HUES64 (cell line): ENCODE measurements around the gene IGF1R.

ENCODE experiments used
- H3K27ac ChIP-seq: 2 replicates; pipeline ENCODE4 v1.7.0; 2013; ENCODE audit warnings: low read depth, low read length, inconsistent platforms
- H3K27me3 ChIP-seq: 2 replicates; pipeline ENCODE4 v1.6.1; 2013; ENCODE audit warnings: mild to moderate bottlenecking, low read length; ENCODE audit not compliant: insufficient read depth
- H3K36me3 ChIP-seq: 2 replicates; pipeline ENCODE4 v1.6.1; 2013; ENCODE audit warnings: mild to moderate bottlenecking, low read length; ENCODE audit not compliant: insufficient read depth
- H3K4me1 ChIP-seq: 2 replicates; pipeline ENCODE4 v1.6.1; 2013; ENCODE audit warnings: mild to moderate bottlenecking, low read length, moderate library complexity; ENCODE audit not compliant: insufficient read depth
- H3K4me3 ChIP-seq: 2 replicates; pipeline ENCODE4 v1.5.1; 2013; ENCODE audit warnings: mild to moderate bottlenecking, low read length, moderate library complexity
- H3K9ac ChIP-seq: 2 replicates; pipeline ENCODE4 v1.6.1; 2013; ENCODE audit warnings: mild to moderate bottlenecking, low read depth, low read length
- H3K9me3 ChIP-seq: 2 replicates; pipeline ENCODE4 v1.6.1; 2013; ENCODE audit warnings: low read depth, low read length; ENCODE audit not compliant: insufficient read depth
- WGBS: fragments of 150-250, 120-280 bp; methylation state at CpG from one replicate; pipeline ENCODE4 v1.1.7; 2013; ENCODE audit warnings: missing lambda C conversion rate; 5-methylcytosine and 5-hydroxymethylcytosine counted together

Gene IGF1R

DNA sequence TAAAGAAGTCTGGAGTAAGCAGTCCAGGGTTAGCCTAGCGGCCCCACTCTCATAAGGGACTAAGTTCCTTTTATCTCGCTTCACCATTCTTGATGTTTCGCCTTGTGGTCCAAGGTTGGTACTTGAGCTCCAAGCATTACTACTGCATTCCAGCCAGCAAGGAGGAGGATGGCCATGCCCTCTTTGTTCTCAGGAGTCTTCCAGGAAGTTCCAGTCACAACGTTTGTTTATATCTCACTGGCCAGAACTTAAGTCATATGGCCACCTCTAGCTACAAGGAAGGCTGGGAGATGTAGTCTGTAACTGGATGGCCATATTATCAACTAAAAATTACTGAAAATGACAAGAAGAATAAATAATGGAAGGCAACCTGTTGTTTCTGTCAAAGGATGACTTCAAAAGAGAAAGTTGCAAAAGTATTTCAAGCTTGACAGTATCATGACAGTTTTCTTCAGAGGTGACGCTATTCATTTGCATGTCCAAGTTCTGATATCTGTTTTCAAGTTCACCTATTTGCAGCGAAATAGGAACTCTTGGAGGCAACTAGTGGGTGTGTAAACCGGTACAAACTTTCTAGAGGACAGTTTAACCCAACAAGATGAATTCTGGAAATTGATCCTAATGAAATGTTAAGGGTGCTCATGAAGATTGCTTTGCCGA lies 240.6 kb downstream of the IGF1R start:
- Histone ChIP-seq H3K36me3 (peaks cover 14% of the 10 kb centered on the region), H3K27me3 (no peaks in the 10 kb centered on the region), H3K4me3 (no peak overlapping the region), H3K9ac (no peak overlapping the region), H3K9me3 (no peaks in the 10 kb centered on the region), H3K27ac (no peak overlapping the region), H3K4me1 (peaks cover 38% of the 10 kb centered on the region)
- WGBS, result 88% methylated on average over 8 of the region's 8 CpGs

DNA sequence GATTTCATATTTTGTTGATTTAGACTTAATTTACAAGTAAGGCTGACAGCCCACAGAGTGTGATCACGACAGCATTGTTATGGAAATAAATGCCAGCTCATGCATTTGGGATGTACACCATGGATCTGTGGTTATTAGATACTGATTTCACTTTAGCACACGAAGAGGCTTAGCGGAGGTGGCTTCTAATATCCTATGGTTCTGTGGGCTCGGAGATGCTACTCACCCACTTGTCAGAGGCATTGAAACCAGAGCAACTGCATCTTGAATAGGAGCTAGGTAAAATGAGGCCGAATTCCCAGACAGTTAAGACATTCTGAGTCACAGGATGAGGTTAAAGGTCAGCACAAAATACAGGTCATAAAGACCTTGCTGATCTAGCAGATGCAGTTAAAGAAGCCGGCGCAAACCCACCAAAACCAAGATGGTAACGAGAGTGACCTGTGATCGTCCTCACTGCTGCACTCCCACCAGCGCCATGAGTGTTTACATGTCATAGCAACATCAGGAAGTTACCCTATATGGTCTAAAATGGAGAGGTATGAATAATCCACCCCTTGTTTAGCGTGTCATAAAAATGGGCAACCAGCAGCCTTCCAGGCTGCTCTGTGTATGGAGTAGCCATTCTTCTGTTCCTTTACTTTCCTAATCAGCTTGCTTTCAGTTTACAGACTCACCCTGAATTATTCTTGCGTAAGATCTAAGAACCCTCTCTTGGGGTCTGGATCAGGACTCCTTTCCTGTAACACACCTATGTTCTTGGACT lies 241.8 kb downstream of the IGF1R start:
- peaks cover 18% of the 10 kb centered on the region for H3K36me3 ChIP-seq

DNA sequence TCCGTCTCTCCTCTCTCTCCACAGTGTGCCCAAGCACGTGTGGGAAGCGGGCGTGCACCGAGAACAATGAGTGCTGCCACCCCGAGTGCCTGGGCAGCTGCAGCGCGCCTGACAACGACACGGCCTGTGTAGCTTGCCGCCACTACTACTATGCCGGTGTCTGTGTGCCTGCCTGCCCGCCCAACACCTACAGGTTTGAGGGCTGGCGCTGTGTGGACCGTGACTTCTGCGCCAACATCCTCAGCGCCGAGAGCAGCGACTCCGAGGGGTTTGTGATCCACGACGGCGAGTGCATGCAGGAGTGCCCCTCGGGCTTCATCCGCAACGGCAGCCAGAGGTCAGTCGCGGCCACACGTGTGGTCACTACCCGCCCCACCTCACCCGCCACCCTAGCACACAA lies 243.0 kb downstream of the IGF1R start:
- no peak overlapping the region for H3K4me3 ChIP-seq
- H3K9me3 ChIP-seq, result no peaks in the 10 kb centered on the region
- no peaks in the 10 kb centered on the region for H3K27me3 ChIP-seq
- H3K4me1 ChIP-seq, result peaks cover 37% of the 10 kb centered on the region
- H3K27ac ChIP-seq, result no peak overlapping the region
- whole genome bisulfite sequencing, result 95% methylated on average over 31 of the region's 31 CpGs
- H3K9ac ChIP-seq, result no peak overlapping the region
- peaks cover 25% of the 10 kb centered on the region for H3K36me3 ChIP-seq

More for the DNA sequence above, 241.8 kb downstream of the IGF1R start:
- Histone ChIP-seq H3K9ac (0 out of 2 replicates have a peak overlapping the region, but pooled peaks have one; percentile 19), H3K9me3 (no peaks in the 10 kb centered on the region), H3K27ac (peak overlapping the region; percentile 5; the same call in 1 of the 2 replicates), H3K4me1 (peaks cover 32% of the 10 kb centered on the region), H3K4me3 (no peak overlapping the region), H3K27me3 (no peaks in the 10 kb centered on the region)
- WGBS, result 86% methylated on average over 12 of the region's 12 CpGs

- no peaks in the 10 kb centered on the region for H3K9me3 ChIP-seq
- no peak overlapping the region for H3K4me3 ChIP-seq
These were observed 245.1 kb downstream of the IGF1R start for GRCh38 chr15:98893401-98893800.

GRCh38 chr15:98894312-98894711 lies 246.0 kb downstream of the IGF1R start:
- H3K36me3 ChIP-seq, result peaks cover 48% of the 10 kb centered on the region
- no peak overlapping the region for H3K27ac ChIP-seq
- WGBS, result 97% methylated on average over 3 of the region's 4 CpGs
- H3K27me3 ChIP-seq, result no peaks in the 10 kb centered on the region
- H3K4me1 ChIP-seq, result peaks cover 45% of the 10 kb centered on the region
- no peak overlapping the region for H3K4me3 ChIP-seq
- H3K9ac ChIP-seq, result no peak overlapping the region
- no peaks in the 10 kb centered on the region for H3K9me3 ChIP-seq

More at GRCh38 chr15:98893401-98893800, 245.1 kb downstream of the IGF1R start:
- WGBS, result 94% methylated on average over 6 of the region's 6 CpGs
- H3K36me3 ChIP-seq, result peaks cover 45% of the 10 kb centered on the region
- H3K9ac ChIP-seq, result no peak overlapping the region
- H3K4me1 ChIP-seq, result peaks cover 44% of the 10 kb centered on the region
- no peaks in the 10 kb centered on the region for H3K27me3 ChIP-seq
- H3K27ac ChIP-seq, result no peak overlapping the region

DNA sequence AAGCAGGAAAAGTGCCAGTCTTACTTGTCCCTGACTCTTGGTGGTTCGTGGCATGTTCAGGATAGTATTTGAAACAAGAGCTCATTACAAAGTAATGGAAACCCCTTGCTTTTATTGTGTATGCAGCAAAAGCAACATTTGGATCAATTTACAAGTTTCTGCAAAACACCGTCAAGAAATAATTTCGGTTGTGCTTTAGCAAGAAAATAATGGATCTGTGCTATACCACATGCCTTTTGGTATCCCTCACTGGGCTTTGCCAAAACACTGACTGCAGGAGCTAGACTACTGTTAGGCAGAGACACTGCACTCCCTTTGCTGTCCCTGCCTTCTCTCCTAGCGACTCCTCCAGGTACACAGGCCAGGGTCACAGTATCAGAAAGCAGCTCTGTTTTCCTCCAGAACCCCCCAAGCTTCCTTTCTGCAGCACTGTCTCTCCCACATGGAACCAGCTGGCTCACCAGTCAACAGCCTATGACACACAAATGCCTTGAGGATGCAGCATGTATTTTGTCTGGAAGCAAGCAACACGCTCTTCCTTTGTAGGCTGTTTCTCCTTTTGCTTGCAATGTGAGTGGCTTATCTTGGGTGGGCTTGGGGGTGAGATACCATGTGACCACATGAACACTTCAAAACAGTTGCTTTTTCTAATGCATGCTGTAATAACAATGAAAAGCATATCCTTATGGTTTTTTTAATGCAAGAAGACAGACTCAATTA lies 247.8 kb downstream of the IGF1R start:
- Histone ChIP-seq H3K4me3 (no peak overlapping the region), H3K36me3 (peaks cover 54% of the 10 kb centered on the region), H3K9me3 (no peaks in the 10 kb centered on the region), H3K27me3 (no peaks in the 10 kb centered on the region), H3K4me1 (peaks cover 49% of the 10 kb centered on the region), H3K27ac (peak overlapping the region; percentile 58), H3K9ac (no peak overlapping the region)
- WGBS, result 87% methylated on average over 5 of the region's 5 CpGs

- H3K9ac ChIP-seq, result no peak overlapping the region; the same call in 1 of the 2 replicates
- H3K27ac ChIP-seq, result peak overlapping the region; percentile 69
- peaks cover 53% of the 10 kb centered on the region for H3K4me1 ChIP-seq
- H3K36me3 ChIP-seq, result peaks cover 48% of the 10 kb centered on the region
- WGBS, result 79% methylated on average over 12 of the region's 12 CpGs
- no peaks in the 10 kb centered on the region for H3K9me3 ChIP-seq
- H3K4me3 ChIP-seq, result no peak overlapping the region
- H3K27me3 ChIP-seq, result no peaks in the 10 kb centered on the region
These were observed 248.7 kb downstream of the IGF1R start for GRCh38 chr15:98896802-98897732.

GRCh38 chr15:98898122-98898521 lies 249.8 kb downstream of the IGF1R start:
- Histone ChIP-seq H3K4me1 (peaks cover 53% of the 10 kb centered on the region), H3K9me3 (no peaks in the 10 kb centered on the region), H3K27ac (peak overlapping the region; percentile 22; the same call in 1 of the 2 replicates), H3K9ac (no peak overlapping the region), H3K36me3 (peaks cover 50% of the 10 kb centered on the region), H3K4me3 (no peak overlapping the region), H3K27me3 (no peaks in the 10 kb centered on the region)
- WGBS, result 60% methylated on average over 1 of the region's 2 CpGs

DNA sequence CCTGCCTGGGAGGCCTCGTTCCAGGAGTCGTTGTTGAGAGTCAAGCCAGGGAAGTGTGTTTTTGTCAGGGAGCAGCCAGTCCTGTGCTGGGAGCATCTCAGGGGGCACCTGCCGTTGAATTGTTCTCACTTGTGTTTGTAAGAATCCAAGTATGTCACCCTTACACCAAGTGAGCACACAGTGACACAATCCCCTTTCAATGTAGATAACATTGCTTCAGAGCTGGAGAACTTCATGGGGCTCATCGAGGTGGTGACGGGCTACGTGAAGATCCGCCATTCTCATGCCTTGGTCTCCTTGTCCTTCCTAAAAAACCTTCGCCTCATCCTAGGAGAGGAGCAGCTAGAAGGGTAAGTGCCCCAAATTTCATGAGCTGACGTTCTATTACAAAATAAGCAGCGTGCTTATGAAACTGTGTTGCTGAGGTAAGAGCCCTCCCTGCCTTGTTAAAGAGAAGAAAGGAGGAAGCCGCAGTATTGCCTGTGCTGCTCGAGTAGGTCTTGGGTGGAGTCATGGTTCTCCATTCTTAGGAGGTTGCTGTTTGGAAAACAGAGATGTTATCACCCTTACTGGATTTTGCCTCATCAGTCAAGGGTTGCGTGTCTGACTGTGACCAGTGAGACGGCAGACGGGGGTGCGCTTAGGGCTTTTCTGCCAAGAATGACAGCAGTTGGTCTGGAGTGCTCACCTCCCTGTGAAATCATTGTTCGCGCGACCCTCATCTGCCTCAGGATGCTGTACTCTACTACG lies 251.1 kb downstream of the IGF1R start:
- peak overlapping the region; percentile 46; the same call in 1 of the 2 replicates for H3K27ac ChIP-seq
- WGBS, result 94% methylated on average over 20 of the region's 20 CpGs
- no peaks in the 10 kb centered on the region for H3K9me3 ChIP-seq
- H3K9ac ChIP-seq, result 0 out of 2 replicates have a peak overlapping the region, but pooled peaks have one; percentile 53
- peaks cover 53% of the 10 kb centered on the region for H3K4me1 ChIP-seq
- H3K4me3 ChIP-seq, result no peak overlapping the region
- peaks cover 46% of the 10 kb centered on the region for H3K36me3 ChIP-seq
- no peaks in the 10 kb centered on the region for H3K27me3 ChIP-seq

GRCh38 chr15:98900356-98900755 lies 252.0 kb downstream of the IGF1R start:
- Histone ChIP-seq H3K4me1 (peaks cover 53% of the 10 kb centered on the region), H3K27me3 (no peaks in the 10 kb centered on the region), H3K4me3 (no peak overlapping the region), H3K9ac (peak overlapping the region; percentile 53; the same call in 1 of the 2 replicates), H3K27ac (peak overlapping the region; percentile 46; the same call in 1 of the 2 replicates), H3K36me3 (peaks cover 52% of the 10 kb centered on the region), H3K9me3 (no peaks in the 10 kb centered on the region)
- WGBS, result 49% methylated on average over 5 of the region's 5 CpGs
